GM12891 (cell line): ENCODE measurements around the gene NPHP4.

Experiments used
- DNase-seq: peaks from one replicate; pipeline ENCODE4 v3.0.0; 2011; ENCODE audit warnings: low spot score; ENCODE audit not compliant: insufficient read length
- FAIRE-seq: peaks from 2 replicates; lab custom pipeline; 2011; peaks lifted over from hg19 to GRCh38; lab: Jason Lieb, UNC
- PAX5 ChIP-seq: IDR thresholded peaks from 2 replicates; pipeline ENCODE4 v1.6.1; 2011; ENCODE audit warnings: low read length, moderate library complexity, mild to moderate bottlenecking; ENCODE audit not compliant: insufficient read depth, severe bottlenecking
- POLR2A ChIP-seq: IDR thresholded peaks from 2 replicates; pipeline ENCODE4 v1.6.1; 2011; ENCODE audit warnings: low read depth, low read length, control low read depth
- POLR2AphosphoS5 ChIP-seq: IDR thresholded peaks from 2 replicates; pipeline ENCODE4 v1.6.1; 2011; ENCODE audit warnings: low read depth, low read length, control low read depth
- POU2F2 ChIP-seq: IDR thresholded peaks from 2 replicates; pipeline ENCODE4 v1.6.1; 2011; ENCODE audit warnings: low read depth, mild to moderate bottlenecking, control low read depth, low read length, moderate library complexity
- SPI1 ChIP-seq: IDR thresholded peaks from 2 replicates; pipeline ENCODE4 v1.6.1; 2011; ENCODE audit warnings: low read depth, low read length, control low read depth
- TAF1 ChIP-seq: IDR thresholded peaks from 2 replicates; pipeline ENCODE4 v1.6.1; 2011; ENCODE audit warnings: low read depth, low read length, control low read depth

The NPHP4 gene

DNA sequence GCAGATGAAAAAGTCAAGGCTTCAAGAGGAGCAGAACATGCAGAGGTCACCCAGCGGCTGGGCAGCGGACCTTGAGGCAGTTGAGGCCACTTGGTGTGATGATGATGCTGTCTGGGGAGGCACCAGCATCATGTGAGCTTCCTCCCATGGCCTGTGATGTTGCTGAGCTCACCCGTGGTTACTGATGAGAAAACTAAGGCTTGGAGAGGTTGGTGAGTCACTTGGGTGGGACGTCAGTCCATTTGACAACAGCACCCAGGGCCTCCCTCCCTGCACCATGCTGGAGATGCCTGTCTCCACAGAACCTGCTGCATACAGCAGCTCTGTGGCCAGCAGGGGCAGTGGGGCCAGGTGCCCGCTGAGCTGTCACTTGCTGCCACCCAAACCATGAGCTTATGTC lies 146.8 kb downstream of the NPHP4 start:
- no peak for FAIRE-seq
- DNase-seq, result no peak
- TF ChIP-seq SPI1 (no peak), POU2F2 (no peak), POLR2A (no peak), TAF1 (no peak), POLR2AphosphoS5 (no peak), PAX5 (no peak)

DNA sequence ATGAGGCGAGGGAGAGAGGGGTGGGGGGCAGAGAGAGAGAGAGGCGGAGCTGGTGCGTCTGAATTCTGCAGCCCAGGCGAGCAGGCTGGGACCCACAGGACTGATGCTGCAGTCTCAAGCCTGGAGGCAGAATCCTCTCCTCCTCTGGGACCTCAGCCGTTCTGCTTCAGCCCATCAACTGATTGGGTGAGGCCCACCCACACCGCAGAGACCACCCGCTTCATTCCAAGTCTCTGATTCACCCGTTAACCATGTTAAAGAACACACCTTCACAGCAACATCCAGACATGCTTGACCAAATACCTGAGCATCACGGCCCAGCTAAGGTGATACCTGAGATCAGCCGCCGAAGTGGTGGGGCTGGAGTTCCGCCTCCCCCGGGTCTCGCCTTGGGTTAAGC lies 147.8 kb downstream of the NPHP4 start:
- FAIRE-seq (no peak), DNase-seq (no peak)
- TF ChIP-seq POU2F2 (no peak), POLR2A (no peak), PAX5 (no peak), TAF1 (no peak), POLR2AphosphoS5 (no peak), SPI1 (no peak)

DNA sequence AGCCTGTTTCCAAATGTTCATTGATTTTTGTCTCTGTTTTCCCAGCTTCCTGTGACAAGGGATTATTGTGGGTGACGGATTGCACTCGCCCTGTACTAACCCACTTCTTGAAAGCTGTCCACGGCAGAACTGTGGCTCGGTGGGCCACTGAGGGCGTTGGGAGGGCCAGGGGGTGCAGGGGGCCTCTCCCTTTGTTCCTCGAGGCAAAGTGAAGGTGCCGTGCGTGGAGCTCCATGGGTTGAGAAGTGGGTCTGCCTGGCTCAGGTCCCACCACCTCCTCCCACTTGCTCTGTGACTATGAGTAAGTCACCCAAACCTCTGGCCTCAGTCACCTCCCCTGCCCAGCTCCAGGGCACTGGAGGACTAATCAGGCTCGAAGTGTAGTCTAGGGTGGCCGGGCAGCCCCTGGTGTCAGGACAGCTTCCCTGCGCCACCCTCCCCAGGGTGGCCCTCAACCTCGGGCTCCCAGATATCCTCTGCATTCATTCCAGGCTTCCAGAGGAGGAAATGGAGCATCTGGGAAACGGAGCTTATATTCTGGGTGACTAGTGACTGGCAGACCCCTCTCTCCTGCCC lies 148.6 kb downstream of the NPHP4 start:
- FAIRE-seq, result no peak
- TF ChIP-seq POLR2A, result no peak
- no peak for TF ChIP-seq POLR2AphosphoS5
- no peak for TF ChIP-seq PAX5
- TF ChIP-seq POU2F2, result no peak
- TF ChIP-seq SPI1, result no peak
- TF ChIP-seq TAF1, result no peak

DNA sequence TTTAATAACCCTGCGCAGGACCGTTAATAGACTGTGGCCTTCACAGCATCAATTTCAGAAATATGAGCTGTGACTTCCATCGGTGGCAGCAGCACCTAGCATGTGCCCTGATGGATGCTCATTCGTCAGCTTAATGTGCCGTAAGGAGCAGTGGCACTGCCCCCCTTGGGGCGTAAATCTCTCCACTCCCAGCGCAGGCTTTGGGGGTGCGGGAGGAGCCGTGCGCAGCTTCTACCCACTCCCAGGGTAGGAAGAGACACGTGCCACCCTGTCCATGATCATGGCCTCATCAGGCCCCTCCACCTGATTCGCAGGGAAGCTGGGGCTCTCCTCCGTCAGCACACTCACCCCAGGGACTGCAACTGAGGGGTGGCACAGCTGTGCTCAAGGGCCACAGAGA lies 149.5 kb downstream of the NPHP4 start:
- DNase-seq, result no peak
- TF ChIP-seq POLR2A (no peak), POLR2AphosphoS5 (no peak), SPI1 (no peak), PAX5 (no peak), POU2F2 (no peak), TAF1 (no peak)
- FAIRE-seq, result no peak

More for the DNA sequence above, 148.6 kb downstream of the NPHP4 start:
- no peak for DNase-seq

DNA sequence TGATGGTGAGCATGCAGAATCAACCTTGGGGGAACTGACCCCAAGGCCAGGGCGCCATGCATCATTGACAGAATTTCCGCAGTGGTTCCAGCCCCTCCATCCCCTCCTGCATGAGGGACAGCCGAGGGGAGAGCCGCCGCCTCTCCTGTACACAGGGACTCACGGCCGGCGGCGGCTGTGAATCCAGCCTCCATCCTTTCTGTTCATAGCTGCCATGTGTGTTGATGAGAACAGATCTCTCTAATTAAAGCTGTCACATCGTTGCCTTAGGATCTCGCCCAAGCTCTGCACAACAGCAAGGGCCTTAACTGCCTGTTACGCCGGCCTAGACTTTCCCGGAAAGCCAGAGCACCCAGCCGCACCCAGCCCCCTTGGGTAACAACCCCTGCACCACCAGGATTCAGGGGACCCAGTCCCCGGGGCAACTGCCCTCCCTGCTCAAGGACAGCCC lies 151.6 kb downstream of the NPHP4 start:
- TF ChIP-seq SPI1 (no peak), POLR2A (no peak), POLR2AphosphoS5 (no peak), TAF1 (no peak), PAX5 (no peak), POU2F2 (no peak)
- no peak for FAIRE-seq

DNA sequence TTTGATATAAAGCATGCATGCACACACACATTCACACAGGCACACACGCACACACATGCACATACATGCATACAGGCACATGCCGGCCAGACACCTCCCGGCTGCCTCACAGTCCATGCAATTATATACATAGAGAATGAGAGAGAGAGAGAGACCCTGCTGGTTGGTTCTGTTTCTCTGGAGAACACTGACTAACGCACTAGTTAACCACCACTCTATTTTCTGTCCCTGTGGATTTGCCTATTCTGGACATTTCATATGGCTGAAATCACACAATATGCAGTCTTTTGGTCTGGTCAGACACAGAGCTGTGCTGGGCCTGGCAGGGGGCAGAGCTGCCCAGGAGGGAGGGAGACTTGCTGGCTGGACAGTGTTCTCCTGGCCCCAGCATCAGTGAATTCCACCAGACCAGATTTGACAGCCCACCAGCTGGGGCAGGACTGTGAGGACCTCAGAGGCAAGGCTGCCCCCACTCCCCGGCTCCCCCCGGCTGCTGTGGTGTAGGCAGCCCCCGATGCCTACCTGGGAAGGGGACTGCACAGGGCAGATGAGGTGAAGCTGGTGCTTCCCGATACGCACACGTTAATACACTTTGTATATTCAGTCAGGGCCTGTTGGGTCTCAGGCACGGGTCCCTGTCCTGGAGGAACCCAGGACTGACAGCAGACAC lies 152.2 kb downstream of the NPHP4 start:
- FAIRE-seq (no peak), DNase-seq (no peak)
- no peak for TF ChIP-seq POLR2AphosphoS5
- no peak for TF ChIP-seq SPI1
- TF ChIP-seq POLR2A, result no peak
- no peak for TF ChIP-seq PAX5
- no peak for TF ChIP-seq TAF1
- TF ChIP-seq POU2F2, result no peak

More for the DNA sequence above, 151.6 kb downstream of the NPHP4 start:
- DNase-seq, result no peak

DNA sequence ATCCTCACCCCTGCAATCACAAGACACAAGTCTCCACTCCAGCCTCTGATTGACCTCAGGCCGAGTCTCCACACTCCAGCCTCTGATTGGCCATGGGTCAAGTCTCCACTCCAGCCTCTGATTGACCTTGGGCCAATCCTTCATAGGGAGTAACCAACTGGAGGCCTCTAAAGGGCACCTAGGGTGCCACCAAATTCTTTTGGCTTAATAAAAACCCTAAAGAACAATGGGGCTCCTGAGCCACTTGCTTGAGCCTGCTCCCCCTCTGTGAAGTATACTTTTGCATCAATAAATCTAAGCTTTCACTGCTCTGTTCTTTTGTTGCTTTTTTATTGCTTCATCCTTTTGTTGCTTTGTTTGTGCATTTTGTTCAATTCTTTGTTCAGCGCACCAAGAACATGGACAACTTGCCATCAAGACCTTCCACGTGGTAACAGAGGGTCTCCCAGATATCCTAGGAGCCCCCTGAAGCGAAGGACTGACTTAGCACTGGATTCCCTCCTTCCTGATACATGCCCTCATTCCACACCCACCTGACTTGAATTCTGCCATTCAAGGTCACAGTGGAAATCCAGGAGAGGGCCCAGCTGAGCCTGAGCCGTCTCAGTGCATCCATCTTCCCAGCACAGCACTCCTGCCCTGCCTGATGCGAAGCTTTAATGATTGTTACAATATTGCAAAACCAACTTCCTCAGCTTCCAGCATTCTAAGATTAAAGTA lies 152.9 kb downstream of the NPHP4 start:
- DNase-seq (no peak), FAIRE-seq (no peak)
- TF ChIP-seq SPI1 (no peak), POLR2A (no peak), POLR2AphosphoS5 (no peak), PAX5 (no peak), POU2F2 (no peak), TAF1 (no peak)

DNA sequence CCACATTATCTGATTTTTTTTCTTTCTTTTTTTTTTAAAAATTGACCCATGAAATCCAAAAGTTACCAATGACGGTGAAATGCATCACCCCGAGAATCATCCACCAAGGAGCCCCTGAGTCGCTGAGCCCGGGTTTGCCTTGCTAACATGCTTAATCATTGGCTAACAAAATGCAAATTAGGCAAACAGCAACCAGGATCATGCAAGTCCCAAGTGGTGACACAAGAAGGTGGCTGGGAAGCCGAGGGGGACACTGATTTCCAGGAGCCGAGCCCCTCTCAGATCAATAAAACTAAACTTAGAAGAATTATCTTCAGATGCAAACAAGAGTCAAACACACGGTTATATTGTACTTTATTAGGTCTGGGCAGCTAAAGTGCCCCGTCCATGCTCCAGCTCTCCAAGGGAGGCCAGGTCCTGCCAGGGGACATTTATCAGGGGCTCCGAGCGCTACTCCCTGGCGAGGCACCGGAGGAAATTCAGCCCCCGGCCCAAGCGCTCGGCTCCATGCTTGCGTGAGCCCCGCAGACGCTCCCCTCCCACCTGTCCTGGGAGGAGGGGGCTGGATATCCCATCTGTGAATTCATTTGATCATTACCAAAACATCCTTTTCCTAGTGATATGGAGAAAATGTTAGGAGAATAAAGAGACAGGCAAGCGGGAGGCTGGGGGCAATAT lies 154.1 kb downstream of the NPHP4 start:
- TF ChIP-seq TAF1 (no peak), POLR2A (no peak), PAX5 (no peak), POLR2AphosphoS5 (no peak), POU2F2 (no peak), SPI1 (no peak)
- FAIRE-seq (no peak), DNase-seq (no peak)
